Skin of body (tissue), 2 donors: ENCODE measurements around the gene PROM2. TPM values are rescaled to one million over a fixed set of nuclear protein-coding genes. Genes with fewer than 3 reads are reported as not detected.
"Not testable (repeated sequence)": the region's sequence is repeated elsewhere in the genome, so short reads cannot be mapped to it uniquely, and the experiment has no call there.

Experiments
- DNase-seq: peaks from one replicate; lab custom pipeline; 2025; lab: John Stamatoyannopoulos, UW
- total RNA-seq: library from RNA; depleted of rRNA; stranded (reverse); fragments of >200 nt; gene quantifications from one replicate; pipeline ENCODE4 v1.2.3, GENCODE V29; 2014

PROM2 gene, protein sequence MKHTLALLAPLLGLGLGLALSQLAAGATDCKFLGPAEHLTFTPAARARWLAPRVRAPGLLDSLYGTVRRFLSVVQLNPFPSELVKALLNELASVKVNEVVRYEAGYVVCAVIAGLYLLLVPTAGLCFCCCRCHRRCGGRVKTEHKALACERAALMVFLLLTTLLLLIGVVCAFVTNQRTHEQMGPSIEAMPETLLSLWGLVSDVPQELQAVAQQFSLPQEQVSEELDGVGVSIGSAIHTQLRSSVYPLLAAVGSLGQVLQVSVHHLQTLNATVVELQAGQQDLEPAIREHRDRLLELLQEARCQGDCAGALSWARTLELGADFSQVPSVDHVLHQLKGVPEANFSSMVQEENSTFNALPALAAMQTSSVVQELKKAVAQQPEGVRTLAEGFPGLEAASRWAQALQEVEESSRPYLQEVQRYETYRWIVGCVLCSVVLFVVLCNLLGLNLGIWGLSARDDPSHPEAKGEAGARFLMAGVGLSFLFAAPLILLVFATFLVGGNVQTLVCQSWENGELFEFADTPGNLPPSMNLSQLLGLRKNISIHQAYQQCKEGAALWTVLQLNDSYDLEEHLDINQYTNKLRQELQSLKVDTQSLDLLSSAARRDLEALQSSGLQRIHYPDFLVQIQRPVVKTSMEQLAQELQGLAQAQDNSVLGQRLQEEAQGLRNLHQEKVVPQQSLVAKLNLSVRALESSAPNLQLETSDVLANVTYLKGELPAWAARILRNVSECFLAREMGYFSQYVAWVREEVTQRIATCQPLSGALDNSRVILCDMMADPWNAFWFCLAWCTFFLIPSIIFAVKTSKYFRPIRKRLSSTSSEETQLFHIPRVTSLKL
- 9.4 TPM for total RNA-seq

DNA sequence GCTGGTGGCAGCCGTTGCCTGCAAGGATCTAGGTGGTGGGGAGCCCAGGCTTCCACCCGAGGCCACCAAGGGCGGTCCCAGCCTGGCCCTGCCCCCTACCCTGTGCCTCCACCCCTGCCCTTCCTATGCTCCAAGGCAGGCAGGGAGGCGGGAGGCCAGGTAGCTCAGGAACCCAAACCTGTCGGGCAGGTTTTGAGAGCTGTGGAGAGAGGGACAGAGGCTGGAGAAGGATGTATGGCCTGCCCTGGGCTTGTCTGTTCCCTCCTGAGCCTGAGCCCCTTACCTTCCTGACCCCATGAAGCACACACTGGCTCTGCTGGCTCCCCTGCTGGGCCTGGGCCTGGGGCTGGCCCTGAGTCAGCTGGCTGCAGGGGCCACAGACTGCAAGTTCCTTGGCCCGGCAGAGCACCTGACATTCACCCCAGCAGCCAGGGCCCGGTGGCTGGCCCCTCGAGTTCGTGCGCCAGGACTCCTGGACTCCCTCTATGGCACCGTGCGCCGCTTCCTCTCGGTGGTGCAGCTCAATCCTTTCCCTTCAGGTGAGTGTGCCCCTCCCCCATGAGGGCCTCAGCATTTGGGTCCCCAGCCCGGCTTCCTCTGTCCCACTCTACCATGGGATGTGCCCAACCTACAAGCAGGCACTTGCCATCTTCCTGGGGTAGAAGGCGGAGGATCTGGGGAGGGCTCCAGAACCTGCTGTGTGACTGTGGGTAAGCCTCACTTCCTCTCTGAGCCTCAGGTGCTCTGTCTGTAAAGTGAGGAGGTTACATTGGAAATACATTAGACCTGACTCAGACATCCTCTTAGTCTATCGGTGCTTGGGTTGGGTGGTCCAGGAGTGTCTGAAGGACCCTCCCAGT is at the start of gene PROM2:
Gene PROM2, plus strand, starts transcription at position 159 of the 860 bp plus-strand sequence. Its CDS starts 137 bp downstream, at position 296.
- DNase-seq, result no peak

DNA sequence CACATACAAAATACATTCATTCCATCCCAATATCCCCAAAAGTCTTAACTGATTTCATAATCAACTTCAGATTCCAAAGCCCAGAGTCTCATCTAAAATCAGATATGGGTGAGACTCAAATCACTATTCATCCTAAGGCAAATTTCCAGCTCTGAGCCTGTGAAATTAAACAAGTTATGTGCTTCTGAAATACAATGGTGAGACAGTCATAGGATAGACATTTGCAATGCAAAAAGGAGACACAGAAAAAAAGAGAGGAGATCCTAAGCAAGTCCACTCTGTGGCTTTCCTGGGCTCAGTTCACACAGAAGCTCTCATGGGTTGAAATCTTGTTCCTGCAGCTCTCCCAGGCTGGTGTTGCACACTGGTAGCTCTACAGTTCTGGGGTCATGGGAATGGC is 48.6 kb upstream of the PROM2 start:
- DNase-seq, result no peak

DNA sequence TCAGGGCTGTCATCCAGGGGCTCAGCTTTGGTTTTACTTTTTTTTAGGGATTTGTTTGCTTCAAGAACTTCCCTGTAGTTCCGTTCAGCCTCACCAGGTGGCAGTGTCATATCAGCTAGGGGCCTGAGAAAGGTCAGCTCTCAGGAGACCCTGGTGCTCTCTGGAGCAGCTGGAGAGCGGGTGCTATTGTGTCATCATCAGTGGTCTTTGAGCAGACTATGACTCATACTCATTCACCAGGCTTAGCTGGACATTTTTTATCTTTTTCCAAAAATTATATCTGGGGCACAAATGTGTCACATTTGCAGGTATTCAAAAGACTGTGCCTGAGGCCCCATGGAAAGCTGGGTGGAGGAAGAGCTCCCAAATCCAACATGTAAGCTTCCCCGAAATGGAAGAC is 42.5 kb upstream of the PROM2 start:
- no peak for DNase-seq

DNA sequence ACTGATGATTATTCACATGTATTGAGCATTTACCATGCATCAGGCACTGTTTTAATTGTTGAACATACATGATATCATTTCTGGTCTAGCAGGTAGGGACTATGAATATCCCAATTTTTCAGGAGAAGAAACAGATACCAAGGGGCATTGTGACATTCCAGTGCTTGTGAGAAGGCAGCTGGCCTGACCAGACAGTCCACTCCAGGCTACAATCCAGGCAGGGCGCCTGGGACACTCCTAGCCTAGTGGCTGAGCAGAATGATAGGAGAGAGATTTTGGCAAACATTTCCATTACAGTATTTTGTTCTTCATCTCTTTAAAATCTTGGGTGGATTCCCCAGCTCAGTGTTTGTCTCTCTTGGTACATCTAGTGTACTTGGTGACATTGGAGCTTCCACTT is 42.0 kb upstream of the PROM2 start:
- DNase-seq, result no peak

DNA sequence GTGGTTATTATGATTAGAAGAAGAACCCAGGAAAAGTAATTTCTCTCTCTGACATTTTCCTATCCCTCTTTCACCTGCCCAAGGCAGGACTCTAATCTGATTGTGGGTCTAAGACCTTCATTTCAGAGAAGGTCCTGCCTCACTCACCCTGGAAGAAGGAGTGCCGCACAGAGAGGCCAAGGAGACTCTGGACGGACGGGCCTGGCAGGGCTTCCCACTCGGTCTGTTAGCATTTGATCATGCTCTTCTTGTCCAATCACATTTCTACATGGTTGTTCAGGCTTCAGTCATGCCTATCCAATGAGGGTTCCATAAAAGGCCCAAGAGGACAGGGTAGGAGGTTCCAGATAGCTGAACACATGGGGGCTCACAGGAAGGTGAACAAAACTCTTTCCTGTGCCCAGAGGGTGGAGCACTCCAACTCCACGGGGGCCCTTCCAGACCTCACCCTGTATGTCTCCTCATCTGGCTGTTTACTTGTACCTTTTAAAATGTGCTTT is 39.9 kb upstream of the PROM2 start:
- no peak for DNase-seq

DNA sequence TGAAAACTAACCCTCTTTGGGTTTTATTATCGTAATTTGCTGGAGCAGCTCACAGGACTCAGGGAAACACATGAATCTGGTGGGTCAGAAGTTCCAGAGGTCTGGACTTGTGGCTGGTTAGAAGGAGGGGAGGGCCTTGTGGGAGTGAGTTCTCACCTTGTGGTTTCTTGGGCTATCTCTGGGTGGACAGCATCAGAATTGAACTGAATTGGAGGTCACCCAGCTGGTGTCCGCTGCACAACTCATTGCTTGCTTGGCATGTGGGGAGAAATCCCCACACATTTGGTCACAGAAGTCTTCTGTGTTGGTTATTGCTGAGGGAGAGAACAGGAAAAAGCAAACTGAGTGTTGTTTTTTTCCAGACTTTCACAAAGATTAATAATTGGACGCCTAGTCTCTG is 39.4 kb upstream of the PROM2 start:
- DNase-seq, result no peak

DNA sequence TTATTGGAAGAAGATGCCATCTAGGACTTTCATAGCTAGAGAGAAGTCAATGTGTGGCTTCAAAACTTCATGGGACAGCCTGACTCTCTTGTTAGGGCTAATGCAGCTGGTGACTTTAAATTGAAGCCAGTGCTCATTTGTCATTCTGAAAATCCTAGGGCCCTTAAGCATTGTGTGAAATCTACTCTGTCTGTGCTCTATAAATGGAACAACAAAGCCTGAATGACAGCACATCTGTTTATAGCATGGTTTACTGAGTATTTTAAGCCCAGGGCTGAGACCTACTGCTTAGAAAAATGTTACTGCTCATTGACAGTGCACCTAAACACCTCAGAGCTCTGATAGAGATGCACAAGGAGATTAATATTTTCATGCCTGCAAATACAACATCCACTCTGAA is 36.1 kb upstream of the PROM2 start:
- no peak for DNase-seq

DNA sequence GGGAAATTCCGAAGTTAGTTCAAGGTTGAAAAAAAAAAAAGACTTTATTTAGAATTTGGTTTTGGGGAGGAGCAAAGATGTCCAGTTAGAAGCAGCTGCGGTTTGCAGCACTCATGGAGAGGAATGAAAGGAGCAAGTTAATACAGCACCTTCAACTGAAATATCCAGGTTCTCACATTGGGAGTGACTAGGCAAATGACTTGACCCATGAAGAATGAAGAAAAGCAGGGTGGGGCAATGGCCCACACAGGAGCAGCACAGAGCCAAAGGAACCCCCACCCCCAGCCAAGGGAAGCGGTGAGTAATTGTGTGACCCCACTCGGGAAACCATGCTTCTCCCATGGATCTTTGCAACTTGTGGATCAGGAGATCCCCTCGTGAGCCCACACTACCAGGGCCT is 34.2 kb upstream of the PROM2 start:
- DNase-seq, result no peak

DNA sequence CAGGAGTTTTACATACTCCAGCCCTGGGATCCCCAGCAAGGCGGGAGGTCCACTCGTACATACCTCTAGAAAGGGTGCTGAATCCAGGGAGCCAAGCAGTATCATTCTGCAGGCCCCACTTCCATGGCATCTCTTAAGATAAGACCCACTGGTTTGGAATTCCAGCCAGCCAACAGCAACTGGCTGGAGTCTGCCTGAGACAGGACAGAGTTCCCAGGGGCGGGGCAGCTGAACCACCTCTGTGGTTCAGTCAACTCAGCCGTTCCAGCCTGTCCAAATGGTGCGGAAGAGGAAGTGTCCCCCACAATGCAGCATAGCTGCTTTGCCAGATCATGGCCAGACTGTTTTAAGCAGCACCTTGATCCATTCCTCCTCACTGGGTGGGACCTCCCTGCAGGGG is 33.7 kb upstream of the PROM2 start:
- DNase-seq, result no peak

DNA sequence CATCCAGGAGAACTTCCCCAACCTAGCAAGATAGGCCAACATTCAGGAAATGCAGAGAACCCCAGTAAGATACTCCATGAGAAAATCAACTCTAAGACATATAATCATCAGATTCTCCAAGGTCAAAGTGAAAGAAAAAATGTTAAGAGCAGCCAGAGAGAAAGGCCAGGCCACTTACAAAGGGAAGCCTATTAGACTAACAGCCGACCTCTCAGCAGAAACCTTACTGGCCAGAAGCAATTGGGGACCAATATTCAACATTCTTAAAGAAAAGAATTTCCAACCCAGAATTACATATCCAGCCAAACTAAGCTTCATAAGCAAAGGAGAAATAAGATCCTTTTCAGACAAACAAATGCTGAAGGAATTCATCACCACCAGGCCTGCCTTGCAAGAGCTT is 32.2 kb upstream of the PROM2 start:
- not testable (repeated sequence) for DNase-seq

DNA sequence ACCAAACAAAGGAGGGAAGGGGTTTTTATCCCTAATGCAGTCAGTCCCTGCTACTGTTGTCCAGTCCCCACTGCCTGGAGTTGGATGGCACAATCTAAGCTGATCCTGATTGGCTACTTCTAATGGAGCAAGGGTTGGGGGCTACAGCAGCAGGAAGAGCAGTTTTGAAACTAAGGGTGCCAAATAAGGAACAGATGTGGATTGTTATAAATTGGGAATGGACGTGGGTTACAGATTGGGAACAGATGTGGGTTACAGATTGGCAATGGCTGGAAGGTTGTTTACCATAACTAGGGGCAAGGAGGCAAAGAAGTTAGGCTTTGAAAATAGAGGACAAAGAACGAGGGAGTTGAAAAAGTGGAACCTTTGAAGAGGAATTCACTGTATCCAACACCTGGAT is 16.0 kb upstream of the PROM2 start:
- DNase-seq, result no peak

DNA sequence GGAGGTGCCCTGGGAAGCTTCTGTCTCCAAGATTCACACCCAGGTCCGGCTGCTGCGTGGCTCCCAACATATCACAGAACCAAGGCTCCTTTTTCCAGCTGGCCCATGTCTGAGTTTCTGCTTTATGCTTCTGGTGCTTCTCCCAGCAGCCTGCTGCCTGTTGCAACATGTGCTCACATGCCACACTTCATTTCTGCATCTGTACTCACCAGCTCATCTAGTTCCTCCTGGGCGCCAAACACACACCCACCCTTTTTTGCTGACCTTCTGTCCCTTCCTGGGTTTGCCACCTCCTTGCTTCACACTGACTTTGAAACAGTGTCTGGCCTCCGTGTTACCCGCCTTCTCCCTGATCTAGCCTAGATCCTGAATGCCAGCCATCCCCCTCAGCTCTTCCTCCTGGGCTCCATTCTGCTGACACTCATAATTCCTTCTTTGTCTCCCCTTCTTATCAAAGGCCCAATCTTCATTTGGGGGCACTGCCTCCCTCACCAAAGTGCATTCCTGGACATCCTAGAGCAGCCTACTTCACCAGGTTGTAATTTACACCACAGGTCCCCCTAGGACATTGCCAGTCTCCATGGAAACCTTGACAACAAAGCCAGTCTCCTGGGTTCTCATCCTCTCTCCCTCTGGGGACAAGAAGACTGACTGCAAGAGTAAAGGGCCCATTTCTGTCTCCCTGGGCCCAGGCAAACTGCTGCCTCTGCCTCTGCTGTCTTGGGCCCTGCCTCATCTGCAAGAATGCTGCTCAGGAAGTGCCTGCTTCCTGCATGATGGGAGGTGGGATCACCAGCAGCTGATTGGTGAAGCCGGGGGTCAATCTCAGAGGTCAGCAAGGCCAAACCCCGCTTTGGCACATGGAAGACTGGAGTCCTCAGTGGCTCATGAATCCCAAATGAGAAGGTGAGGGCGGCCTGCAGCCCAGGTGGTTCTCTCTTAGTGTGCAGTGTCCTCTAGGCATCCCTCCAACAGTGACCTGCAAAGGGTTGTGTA is 13.9 kb upstream of the PROM2 start:
- no peak for DNase-seq

DNA sequence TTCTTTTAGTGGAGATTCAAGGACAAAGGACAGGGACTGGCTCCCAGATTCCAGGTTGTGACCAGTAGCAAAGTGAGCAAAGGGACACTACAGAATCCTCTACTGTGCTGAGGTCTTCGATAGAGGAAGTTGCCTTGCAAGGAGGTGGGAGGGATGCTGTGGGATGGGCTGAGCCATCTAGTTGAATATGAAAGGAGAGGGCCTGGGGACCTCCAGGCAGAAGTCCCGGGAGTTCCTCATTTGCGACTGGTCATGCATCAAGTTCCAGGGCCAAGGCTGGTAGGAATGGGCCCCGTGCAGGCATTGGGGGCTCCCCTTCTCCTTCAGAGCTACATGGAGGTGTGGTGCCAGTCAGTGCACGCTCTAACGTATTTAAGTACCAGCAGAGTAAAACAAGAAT is 12.6 kb upstream of the PROM2 start:
- DNase-seq, result no peak

DNA sequence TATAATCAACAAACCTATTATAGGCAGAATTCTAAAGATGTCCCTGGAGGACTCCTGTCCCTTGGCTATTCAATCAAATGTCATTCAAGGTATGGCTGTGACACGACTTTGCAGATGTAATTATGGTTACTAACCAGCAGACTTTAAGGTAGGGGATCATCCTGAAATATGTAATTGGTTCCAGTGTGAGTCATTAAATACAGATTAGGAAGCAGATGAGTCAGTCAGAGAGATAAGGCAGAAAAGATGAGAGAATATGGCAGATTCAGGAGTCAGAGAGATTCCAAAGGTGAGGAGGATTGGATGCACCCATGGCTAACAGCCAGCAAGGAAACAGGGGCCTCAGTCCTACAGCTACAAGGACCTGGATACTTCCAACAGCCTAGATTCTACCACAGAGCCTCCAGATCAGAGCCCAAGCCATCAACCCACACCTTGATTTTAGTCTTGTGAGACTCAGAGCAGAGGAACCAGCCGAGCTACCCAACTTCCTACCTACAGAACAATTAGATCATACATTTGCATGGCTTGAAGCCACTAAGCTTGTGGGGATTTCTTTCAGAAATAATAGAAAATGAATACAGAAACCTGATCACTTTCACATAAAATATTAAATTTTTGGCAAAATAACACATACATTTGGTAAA is 11.2 kb upstream of the PROM2 start:
- DNase-seq, result no peak

DNA sequence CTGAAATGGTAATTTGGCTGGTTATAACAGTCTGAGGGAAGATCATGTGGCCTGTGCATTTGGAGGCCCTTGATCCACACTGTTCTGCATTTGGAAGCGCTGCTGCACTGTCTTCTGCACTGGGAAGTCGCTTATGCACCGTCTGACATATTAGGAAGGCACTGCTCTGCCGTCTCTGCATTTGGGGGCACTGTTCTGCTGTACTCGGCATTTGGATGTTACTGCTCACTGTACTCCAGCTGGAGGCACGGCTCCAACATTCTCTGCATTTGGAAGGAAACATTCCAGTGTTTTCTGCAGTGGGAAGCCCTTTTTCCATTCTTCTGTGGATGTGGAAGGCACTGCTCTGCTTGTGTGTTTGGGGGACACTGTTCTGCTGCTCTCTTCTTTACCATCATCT is 9.6 kb upstream of the PROM2 start:
- peak; percentile 2 for DNase-seq

DNA sequence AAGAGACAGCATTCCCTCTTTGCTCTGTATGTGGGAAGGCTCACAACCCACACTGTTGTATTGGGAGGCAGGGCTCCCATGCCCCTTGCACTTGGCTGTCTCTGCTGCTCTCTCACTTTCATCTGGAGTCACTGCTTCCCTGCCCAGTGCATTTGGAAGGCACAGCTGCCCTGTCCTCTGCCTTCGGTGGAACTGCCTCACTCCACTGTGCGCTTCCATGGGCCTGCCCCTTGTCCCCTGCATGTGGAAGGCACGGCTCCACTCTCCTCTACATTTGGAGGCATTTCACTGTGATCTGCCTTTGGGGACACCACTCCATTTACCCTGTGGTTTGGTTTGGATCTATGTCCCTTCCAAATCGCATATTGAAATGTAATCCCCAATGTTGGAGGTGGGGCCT is 9.1 kb upstream of the PROM2 start:
- no peak for DNase-seq

DNA sequence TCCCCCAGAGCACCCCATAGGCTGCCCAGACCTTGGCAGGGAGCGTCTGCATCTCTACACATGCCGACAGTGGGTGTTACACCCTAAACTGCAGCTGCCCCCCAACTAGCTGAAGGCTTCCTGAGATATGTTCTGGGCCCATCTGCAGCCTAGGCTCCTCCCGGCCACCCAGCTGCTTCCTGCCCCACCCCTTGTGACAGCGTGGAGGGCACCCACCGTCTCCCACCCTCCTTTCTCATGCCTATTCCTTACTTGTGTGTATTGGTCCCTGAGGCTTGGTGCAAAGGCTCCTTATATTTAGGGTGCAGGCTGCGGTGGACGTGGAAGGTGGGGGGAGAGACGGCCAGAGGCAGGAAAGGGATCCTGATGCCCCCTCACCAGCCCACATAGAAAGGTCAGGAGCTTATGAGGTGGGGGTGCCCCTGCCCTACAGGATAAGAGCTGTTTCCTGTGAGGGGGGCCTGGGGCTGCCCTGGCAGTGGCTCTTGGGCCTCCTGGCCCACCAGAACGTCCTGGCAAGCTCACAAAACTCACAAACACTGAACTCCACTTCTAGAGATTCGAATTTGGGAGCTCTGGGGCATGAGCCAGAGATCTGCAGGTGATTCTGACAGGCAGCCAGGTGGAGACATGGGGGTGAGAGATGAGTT is 7.3 kb upstream of the PROM2 start:
- no peak for DNase-seq

DNA sequence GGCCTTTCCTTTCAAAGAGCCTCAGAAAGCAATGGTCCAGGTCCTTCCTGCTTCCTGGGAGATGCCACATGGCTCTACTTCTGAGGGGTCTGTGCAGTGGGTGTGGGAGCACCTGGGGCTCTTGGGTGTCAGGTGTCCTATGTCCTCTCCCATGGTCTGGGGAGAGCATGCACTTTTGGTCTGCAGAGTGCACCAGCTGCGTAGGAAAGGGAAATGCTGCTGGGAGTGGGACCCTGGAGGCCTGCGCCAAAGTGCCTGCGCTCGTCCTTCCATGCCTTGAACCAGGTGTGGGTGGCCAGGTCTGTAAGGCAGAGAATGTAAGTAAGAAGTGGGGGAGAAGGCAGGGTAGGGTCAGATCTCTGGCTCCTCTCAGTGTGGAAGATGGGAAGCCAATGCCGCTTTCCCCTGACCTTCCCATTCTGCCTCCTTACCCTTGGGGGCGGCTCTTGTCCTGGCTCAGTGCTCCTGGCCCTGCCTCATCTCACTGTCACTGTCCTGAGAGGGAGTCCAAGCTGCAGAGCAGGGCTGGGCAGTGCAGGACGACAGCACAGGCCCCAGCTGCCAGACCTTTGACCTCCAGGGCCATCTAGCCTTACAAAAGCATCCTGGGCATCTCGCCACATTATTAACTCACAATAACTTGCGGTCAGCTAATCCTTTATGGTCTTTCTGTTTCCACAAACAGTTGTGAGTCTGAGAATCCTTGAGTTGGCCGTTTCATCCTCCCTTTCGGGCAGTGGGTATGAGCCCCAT is 6.6 kb upstream of the PROM2 start:
- DNase-seq, result no peak
